Uterus (tissue), 2 donors: ENCODE results near the gene DQX1.
A peak's percentile ranks its signal among the peaks of the same experiment; 100 is the strongest.

ENCODE experiments used
- POLR2A ChIP-seq, 2 donors: fragments of 450-650 bp; IDR thresholded peaks; one replicate each; pipeline ENCODE4 v1.6.1; 2016; ENCODE audit warnings: antibody characterized with exemption in 2 of 2, mild to moderate bottlenecking in 1 of 2, moderate library complexity in 1 of 2
- TF ChIP-seq, protein P1 (sequence below), 4 experiments: fragments of 200-600 bp in 2 of 4; fragments of 450-650 bp in 2 of 4; sonication (generic) in 2 of 4; IDR thresholded peaks; one replicate each; pipeline ENCODE4 v1.5.1; 2016 to 2019; ENCODE audit warnings: antibody characterized with exemption in 4 of 4, mild to moderate bottlenecking in 2 of 4, moderate library complexity in 1 of 4

DNA sequence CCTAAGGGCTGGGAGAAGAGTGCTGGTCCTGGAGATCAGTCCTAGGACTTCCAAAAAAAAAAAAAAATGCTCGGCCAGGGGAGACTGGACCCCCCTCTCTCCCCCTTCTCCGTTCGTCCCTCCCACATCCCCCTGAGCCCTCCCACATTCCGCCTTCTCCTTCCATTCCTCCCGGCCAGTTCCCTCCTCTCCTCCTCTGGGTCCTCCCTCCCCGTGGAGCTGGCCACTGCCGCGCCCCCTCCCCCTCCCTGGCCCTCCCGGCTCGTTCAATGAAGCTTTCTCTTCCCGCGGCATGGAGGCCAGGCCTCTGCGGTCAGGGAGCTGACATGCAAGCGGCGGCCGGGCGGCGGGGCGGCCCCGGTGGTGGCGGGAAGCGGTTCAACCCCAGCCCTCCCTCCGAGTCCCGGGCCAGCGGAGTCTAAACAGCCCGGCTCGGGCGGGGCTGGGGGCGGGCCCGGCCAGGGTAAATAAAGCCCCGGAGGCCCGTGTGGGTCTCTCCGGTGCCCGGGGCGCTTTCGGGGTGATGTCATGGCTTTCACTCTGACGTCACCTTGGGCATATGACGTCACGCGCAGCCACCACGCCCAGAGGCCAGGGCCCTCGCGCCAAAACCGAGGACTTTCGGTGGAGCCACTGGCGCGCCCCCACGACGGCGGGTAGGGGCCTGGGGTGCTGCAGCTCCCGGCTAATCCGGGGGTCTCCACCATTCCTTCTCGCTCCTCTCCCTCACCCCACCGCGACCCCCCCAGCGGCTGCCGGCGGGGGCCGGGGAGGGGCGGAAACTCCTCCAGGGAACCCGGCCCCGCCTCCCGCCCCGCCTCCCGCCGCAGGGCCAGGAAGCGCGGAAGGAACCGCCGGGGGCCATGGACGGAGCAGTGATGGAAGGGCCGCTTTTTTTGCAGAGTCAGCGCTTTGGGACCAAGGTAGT is 28.1 kb upstream of the DQX1 start, which contains the start of the genes DOK1 and LOXL3:
- TF ChIP-seq, protein P1, sequence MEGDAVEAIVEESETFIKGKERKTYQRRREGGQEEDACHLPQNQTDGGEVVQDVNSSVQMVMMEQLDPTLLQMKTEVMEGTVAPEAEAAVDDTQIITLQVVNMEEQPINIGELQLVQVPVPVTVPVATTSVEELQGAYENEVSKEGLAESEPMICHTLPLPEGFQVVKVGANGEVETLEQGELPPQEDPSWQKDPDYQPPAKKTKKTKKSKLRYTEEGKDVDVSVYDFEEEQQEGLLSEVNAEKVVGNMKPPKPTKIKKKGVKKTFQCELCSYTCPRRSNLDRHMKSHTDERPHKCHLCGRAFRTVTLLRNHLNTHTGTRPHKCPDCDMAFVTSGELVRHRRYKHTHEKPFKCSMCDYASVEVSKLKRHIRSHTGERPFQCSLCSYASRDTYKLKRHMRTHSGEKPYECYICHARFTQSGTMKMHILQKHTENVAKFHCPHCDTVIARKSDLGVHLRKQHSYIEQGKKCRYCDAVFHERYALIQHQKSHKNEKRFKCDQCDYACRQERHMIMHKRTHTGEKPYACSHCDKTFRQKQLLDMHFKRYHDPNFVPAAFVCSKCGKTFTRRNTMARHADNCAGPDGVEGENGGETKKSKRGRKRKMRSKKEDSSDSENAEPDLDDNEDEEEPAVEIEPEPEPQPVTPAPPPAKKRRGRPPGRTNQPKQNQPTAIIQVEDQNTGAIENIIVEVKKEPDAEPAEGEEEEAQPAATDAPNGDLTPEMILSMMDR (IDR thresholded peaks at IDR 0.05): peak in 1 of 4 experiments; percentile 23
- peak in 1 of 2 donors; percentile 20 for TF ChIP-seq POLR2A (IDR thresholded peaks at IDR 0.05)
